Effector CD8-positive, alpha-beta T cell (primary cell): ENCODE results near the gene SIPA1L3.
"Not testable (repeated sequence)": the region's sequence is repeated elsewhere in the genome, so short reads cannot be mapped to it uniquely, and the experiment has no call there.

ENCODE experiments used
- DNase-seq: peaks from one replicate; lab custom pipeline; 2025; lab: John Stamatoyannopoulos, UW

Gene SIPA1L3

DNA sequence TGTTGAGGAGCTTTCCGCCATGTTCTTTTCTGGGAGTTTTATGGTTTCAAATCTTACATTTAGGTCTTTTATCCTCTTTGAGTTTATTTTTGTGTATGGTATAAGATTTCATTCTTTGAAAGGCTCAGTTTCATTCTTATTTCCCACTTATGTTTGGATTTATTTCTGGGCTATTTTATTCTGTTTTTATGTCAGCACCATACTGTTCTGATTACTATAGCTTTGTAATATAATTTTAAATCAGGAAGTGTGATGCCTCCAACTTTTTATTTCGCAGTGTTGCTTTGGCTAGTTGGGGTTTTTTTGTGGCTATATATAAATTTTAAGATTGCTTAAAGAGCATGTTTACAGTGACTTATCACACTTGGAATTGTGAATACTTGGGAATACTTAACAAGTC is 135.1 kb downstream of the SIPA1L3 start:
- DNase-seq = no peak

DNA sequence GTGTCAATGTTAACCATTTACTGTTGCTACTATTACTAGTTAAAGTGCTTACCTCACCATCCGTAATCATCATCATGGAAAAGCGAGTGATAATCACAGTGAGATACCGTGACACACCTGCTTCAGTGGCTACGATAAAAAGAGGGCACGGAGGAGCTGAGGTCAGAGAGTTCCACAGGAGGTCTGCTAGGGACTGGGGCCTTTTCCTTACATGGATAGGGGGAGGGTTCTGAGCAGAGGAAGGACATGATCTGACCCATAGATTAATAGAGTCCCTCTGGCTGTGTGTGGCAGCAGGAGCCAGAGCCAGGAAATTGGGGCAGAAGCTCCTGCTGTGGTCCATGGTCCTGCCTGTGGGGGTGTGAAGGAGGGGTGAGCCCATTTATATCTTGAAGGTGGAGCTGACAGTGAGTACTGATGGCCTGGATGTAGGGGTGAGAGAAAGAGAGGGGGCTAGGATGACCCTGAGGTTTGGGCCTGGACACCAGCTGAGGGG is 136.7 kb downstream of the SIPA1L3 start:
- no peak for DNase-seq

DNA sequence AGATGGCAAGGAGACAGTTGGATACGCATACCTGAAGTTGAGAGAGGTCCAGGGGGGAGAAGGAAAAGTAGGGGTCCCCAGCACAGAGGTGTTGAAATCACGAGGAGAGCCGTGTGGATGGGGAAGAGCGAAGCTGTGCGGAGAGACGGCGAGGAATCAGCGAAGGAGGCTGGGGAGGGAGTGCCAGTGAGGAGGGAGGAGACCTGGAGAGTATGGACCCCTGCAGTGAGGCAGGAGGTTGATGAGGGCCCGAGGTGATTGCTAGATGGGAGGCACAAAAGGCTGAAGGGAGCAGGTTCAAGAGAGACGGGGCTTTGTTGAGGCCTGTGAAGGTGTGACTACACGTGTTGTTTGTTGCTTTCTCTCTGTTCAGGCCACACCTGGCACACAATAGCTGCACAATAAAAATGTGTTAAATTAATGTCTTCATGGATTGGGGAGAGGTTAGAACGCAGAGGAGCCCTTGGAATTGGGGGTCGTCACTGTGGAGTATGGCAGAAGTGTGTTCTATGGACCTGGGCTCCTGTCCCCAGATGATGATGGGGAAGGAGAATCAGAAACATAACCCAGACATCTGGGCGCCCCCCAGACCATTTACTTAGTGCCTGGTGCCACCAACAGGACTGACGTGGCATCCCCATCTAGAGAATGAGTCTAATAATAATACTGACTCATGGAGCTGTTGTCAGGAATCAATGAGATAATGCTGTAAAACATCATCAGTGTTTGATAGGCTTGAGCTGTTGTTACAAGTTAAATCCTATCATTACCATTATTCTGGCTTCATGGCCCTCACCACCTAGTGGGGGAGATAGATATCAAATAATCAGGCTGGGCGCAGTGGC is 137.5 kb downstream of the SIPA1L3 start:
- DNase-seq = no peak

DNA sequence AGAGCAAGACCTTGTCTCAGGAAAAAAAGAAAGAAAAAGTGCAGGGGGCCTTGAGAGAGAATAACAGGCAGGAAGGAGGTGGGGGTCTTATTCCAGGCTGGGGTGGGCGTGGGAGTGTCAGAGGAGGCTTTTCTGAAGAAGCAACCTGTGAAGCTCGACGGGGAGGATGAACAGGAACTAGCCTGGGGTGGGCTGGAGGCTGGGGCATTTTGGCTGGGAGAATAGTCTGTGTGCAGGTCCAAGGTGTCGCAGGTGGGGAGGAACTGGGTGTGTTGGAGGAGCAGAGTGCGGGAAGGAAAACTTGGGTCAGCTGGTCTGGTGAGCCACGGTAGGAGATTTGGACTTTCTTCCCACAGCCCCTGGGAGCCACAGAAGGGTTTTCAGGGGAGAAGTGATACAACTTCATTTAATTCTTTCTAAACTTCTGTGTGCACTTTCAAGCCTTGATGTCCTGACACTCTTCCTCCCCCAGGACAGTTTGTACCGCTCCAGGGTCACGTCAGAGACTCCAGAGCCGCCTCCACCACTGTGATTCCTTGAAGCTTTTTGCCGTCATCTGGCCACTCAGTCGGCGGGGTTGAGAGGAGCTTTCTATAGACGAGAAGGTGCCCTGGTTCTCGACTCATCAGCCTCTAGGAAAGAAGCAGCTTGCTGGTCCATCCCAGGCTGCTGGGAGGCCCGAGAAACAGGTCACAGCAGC is 138.7 kb downstream of the SIPA1L3 start:
- DNase-seq = no peak

DNA sequence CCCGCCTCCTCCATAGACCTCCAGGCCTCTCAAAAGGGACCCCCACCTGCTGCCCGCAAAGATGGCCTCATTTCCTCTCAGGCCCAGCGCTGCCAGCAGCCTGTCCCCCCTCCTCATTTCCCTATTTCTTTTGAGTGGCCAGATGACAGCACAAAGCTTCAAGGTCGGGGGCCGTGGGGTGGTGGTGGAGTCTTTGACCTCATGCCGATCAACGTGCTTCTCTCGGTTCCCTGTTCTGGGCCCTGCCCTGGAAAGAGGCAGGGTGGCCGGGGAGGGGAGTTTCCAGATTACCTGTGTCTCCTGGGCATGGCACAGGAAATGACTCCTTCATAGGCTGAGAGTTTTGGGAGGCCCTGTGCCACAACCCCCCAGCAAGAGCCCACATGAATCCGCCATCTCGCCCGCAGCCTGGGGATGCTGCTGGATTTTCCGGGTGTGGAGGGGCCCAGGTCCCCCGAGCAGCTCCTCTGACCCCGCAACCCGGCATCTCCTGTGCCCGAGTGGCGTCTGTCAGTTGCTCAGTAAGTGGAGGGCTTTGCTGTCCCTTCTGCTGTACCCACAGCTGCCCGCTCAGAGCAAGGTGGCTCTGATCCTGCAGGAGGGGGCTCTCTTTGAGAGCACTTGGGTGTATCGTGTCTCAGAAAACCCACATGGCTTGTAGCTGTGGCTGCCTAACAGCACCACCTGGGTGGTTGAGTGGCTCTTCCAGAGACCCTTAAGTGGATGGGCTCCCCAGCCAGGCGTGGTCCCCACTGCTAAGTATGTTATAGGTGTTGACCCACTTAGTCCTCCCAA is 139.4 kb downstream of the SIPA1L3 start:
- DNase-seq = no peak

DNA sequence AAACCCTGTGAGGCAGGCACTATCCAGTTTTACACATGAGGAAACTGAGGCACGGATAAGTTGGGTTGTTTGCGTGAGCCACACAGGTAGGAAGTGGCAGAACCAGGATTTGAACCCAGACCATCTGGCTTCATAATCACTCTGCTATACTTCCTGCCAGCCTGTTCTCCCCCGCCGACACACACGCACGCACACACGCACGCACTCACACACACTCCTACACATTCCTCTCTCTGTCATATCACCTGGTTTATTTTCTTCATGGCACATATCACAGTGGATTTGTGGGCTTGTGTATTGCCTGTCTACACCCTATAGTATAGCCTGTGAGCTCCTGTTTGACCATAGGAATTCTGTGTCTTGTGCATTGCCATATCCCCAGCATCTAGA is 140.0 kb downstream of the SIPA1L3 start:
- DNase-seq = no peak

DNA sequence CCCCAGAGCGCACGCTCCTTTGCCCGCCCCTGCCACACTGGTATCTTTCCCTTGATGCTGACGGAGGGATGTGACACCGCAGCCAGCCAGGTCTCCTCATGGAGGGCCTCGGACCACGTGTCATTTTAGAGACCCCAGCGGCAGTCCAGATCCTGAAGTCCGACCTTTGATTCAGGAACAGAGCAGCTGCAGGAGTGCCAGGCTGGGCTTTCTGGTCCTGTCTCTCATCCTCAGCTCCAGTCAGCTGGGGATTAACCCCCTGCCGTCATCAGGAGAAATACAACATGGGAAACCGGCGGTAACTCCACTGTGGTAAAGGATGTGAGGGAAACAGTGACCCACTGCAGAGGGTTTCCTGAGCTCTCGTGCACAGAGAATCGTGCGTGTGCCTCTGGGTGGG is 140.6 kb downstream of the SIPA1L3 start:
- no peak for DNase-seq

DNA sequence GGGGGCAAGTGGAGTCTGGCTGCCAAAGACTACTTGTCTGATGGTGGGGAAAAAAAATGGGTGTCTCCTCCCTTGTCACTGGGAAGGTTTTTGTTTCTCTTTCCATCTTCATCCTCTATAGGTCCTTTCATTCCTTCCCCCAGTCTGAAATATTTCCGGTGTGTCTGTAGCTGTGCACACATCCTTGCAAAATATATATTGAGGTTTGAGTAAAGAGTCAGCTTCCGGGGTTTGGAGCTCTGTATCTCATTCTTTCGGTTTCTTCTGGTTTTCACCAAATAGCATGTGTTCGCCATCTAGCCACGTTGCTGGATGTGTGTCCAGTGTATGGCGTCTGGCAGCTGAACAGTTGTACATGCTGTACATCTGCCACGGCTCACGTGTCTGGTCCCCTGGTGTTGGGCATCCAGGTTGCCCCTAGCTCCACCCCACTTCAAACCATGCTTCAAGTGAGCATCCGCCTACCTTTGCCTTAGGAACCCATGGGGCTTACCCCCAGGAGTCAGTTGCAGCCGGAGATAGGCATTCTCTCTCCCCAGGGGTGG is 142.2 kb downstream of the SIPA1L3 start:
- DNase-seq = peak; percentile 6

DNA sequence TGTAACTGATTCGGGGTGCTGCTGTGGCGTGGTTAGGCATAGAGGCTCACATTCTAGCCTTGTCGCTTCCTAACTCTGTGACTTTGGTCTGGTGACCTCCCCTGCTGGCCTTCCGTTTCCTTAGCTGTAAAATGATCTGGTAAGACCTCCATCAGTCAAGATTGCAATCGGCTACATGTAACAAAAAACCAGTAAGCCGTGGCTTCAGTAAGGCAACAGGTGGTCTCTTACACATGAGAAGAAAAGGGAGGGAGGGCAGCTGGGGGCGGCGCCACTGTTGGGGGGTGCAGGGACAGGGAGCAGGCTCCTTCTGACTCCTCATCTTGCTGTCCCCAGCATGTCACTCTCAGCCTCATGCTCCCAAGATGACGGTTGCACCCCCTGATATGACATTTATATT is 148.0 kb downstream of the SIPA1L3 start:
- no peak for DNase-seq

DNA sequence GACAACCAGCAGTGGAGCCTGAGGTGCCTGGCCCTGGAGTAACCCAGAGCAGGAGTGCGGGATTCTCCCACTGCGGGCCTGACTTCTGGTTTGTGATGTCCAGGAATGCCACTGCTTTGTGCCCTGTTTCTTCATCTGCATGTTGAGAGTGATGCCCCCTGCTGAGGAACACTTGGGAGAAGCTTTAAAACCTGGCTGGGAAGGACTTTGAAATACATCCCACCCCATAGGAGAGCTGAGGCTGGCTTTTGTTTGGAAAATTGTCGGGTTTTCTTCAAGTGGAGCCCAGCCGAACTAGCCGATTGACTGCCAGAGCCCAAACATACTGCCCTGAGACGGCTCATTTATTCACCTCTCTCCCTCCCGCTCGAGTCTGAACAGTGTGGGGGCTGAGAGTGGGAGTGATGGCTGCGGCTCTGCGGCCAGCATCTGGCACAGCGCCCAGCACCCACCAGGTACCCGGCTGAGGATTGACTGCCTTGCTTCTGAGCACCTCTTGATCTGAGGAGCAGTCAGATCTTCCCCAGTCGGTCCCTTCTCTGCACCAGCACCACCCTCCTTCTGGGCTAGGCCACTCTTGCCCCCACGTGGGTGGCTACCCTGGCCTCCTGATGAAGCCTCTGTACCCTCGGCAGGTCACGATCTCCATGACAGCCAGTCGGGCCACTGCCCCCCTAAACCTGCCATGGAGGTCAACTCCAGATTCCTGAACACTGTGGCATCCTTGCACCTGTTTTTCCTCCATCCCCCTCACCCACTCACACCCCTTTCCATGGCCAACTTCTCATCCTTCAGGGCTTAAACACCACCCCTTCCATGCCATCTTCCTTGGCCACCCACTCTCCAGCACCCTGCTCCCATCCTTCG is 148.9 kb downstream of the SIPA1L3 start:
- DNase-seq = no peak

DNA sequence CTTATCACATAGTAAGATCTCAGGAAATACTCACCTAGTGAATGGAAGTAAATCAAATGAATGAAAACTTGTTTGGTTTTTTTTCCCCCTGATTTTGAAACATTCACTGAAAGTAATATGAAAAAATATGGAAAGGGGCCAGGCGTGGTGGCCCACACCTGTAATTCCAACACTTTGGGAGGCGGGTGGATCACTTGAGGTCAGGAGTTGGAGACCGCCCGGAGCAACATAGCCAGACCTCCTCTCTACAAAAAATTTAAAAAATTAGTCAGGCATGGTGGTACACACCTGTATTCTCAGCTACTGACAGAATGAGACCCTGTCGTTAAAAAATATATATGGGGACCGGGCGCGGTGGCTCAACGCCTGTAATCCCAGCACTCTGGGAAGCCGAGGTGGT is 149.6 kb downstream of the SIPA1L3 start:
- no peak for DNase-seq

DNA sequence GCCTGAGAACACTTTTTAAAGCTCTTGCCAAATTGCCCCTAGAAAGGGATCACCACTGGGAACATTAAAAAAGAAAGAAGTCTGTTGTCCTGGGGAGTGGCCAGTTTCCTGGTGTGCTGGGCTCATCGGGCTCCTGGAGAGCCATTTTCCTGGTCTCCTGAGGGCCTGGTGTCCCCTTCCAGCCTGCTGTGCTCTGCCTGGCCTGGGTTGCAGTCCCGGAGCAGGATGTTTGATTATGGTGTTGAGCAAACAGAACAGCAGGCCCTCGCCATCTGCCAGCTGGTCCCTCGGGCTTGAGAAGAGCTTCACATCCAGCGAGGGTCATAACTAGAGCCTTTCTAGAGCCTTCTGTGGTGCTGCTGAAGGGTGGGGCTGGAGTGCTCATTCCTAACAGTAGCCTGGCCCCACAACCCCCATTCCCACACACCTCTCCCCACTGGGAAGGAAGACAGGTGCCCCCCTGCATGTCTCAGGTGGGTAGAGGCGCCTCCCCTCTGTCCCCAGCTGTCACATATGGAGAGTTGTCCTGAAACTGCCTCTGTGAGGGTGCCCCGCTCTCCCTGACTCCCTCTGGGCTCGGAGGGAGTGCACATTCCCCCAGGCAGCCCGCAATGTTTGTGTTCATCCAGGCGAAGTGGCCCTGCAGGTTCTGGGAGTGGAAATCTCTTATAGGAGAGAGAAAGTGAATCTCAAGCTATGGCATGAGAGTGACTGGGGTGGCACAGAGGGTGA is 151.1 kb downstream of the SIPA1L3 start:
- DNase-seq = no peak

DNA sequence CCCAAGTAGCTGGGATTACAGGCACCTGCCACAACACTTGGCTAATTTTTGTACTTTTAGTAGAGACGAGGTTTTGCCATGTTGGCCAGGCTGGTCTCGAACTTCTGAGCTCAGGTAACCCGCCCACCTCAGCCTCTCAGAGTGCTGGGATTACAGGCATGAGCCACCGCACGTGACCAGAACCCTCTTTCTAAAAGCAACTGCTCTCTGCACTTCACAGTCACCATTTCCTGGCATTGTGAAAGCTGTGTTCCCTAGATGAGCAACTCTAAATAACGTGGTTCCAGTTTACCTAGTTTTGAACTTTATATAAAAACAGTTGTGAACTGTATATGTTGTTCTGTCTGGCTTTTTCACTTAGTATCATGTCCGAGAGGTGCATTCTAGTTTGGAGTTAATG is 152.9 kb downstream of the SIPA1L3 start:
- no peak for DNase-seq

DNA sequence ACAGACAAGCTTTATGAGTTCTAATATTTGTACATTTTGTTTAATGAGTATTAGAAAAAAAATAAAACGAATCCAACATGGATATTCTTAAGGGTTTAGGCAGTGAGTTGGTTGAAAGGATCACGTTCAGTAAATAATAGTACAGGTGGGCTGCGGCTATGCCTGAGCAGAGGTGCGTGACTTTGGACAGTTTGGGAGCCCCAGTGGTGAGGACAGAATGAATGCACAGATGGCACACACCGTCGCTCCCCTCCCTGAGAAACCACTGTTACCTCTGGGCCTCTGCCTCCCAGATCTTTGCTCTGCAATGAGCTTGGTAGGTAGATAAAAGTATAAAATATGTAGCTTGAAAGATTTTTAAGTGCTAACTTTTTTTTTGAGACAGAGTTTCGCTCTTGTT is 153.3 kb downstream of the SIPA1L3 start:
- DNase-seq = no peak

DNA sequence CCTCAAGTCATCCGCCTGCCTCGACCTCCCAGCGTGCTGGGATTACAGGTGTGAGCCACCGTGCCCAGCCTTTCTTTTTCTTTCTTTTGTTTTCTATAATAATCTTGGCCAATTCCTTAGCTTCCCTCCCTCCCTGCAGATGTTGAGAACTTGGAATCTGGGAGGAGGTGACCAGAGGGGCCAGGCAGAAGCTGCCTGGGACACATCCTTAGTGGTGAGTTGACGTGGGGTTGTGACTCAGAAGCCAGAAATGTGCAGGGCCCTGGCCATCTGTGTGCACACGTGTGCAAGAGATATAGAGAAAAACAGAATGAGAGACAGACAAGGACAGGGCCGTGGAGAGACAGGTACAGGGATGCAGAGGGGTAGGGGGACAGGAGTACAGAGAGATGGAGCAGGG is 154.3 kb downstream of the SIPA1L3 start:
- no peak for DNase-seq

DNA sequence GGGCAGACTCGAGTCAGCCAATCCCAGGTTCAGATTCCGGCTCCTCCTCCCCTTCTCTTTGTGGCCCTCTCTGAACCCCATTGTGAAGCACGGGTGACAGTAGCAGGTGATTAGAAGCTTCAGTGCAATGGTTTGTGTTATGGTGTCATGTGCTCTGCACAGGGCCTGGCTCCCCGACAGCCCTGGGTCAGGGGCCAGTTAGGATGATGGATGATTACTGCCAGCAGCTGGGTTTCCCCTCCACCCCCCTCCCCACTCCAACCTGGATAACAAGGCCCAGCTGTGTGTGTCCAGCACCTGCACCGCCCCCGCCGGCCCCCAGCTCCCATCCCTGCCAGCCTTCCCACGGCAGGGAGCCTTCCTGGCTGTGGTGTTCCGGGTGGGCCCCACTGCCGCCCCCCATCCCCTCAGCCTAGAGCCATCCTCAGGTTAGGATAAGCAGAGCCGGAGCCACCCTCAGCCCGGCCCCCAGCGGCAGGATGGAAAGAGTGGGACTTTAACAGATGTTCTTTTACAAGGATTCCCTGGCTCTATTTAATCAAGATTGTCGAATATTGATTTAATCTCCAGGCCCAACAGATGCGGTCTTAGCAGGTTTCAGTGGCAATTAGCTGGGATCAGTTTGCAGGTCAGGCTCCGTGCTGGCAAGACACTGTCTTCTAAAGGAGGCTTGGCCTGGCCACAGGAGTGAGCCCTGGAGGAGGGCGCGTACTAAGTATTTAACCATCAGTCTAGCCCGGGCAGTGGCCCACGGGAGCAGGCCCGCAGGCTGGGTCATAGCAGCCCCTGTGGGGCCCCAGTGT is 156.2 kb downstream of the SIPA1L3 start:
- no peak for DNase-seq

DNA sequence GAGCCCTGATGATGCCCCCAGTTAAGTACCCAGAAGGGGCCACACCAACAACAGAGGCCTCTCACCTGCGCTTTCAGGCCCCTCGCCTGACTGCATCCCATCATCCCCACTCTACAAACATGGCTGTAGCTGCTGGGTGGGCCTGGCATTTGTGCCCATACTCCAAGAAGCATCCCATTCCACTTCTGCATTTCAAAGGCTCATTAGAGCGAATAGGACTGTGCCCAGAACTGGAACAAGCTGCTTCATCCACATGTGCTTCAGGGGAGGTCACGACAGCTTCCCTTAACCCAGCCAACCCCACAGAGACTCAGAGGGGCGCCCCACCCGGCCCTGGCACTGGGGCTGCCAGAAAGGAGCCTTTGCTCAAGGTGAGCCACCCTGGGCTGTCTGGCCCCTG is 156.9 kb downstream of the SIPA1L3 start:
- no peak for DNase-seq

DNA sequence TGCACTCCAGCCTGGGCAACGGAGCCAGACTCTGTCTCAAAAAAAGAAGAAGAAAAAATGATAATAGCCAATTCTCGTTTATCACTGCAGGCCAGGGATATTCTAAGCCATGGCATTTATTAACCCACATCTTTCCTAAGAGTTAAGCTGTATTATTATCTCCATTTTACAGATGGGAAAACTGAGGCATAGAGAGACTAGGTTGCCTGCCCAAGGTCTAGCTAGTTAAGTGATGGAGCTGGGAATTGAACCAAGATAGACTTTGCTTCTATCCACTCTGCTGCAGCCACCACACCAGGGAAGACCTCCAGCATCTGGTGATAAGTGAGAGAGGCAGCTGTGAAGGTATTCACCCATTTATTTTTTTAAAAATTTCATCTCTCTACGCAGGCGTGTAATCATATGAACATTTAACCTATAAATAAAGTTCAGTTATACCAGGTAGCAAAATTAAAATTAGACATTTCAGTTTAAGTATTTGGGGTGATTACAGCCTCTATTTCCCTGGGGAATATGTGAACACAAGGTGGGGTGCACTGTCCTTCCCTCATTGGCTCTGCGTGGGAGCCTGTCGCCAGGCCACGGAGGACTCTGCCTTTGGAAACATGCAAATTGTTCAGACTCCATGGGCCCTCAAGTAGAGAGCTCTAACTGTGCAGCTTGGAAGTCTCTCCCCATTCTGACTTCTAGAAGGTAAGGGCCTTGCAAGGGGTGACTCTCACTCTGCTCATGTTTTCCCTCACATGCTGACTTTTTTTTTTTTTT is 157.8 kb downstream of the SIPA1L3 start:
- no peak for DNase-seq

DNA sequence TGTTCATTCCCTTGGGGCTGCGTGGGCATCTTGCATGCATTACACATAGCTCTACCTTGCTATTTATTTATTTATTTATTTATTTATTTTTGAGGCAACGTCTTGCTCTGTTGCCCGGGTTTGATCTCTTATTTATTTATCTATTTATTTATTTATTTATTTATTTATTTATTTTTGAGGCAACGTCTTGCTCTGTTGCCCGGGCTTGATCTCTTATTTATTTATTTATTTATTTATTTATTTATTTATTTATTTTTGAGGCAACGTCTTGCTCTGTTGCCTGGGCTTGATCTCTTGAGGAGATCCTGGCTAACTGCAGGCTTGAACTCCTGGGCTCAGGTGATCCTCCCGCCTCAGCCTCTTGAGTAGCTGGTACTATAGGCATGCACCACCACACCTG is 158.8 kb downstream of the SIPA1L3 start:
- not testable (repeated sequence) for DNase-seq
